Measurements from ENCODE around the gene ZNF41. TPM values are rescaled to one million over a fixed set of nuclear protein-coding genes. Genes with fewer than 3 reads are reported as not detected.

ZNF41 gene
- total and polyA plus RNA-seq, 2 donors (not counting 3 experiments of a cell fraction or from before 2014, with no cell fraction given): 2.9 to 7.5 TPM

DNA sequence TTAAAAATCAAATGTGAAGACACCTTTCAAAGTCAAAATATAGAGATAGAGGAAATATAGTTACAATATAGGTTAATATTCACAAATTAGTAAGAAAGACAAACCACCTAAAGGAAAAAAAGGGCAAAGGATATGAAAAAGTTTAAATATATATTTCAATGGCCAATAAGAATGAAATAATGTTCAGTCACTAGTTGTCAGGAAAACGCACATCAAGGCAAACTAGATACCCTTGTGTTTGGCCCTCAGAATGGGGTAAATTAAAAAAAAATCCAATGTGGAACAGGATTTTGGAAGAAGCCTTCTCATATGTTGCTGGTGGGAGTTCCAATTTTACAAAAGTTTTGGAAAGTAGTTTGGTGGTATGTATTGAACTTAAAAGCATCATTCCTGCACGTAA, 2.4 kb downstream of the ZNF41 start:
- Histone ChIP-seq H3K79me2 (ENCODE audit: control insufficient read depth, insufficient read depth, low read length) (peaks cover 30% of the 10 kb centered on the region), H3K9me1 (replicated peaks; ENCODE audit: control insufficient read depth, extremely low read depth, insufficient read depth, low read length) (no peaks in the 10 kb centered on the region), H3K4me3 (replicated peaks in 1 of 3; ENCODE audit: insufficient read depth in 1 of 3, low read depth in 1 of 3, low read length in 3 of 3) (no peak overlapping the region), H3K4me2 (ENCODE audit: insufficient read depth, low read length) (no peak overlapping the region), H4K20me1 (replicated peaks; ENCODE audit: control insufficient read depth, extremely low read depth, insufficient read depth, low read length) (no peaks in the 10 kb centered on the region), H3K9ac (replicated peaks; ENCODE audit: extremely low read depth, insufficient read depth, low read length) (no peak overlapping the region), H2AFZ (ENCODE audit: low read depth, low read length) (no peak overlapping the region), H3K27me3 (ENCODE audit: control insufficient read depth in 2 of 2, insufficient read depth in 2 of 2, low read length in 2 of 2) (no peaks in the 10 kb centered on the region), H3K9me3 (replicated peaks; ENCODE audit: control insufficient read depth, insufficient read depth, low read length) (no peaks in the 10 kb centered on the region), H3K4me1 (ENCODE audit: control insufficient read depth, extremely low read depth, insufficient read depth, low read length) (peaks cover 9% of the 10 kb centered on the region), H3K27ac (ENCODE audit: insufficient read depth, low read depth, low read length) (no peak overlapping the region), H3K36me3 (ENCODE audit: control insufficient read depth in 2 of 2, extremely low read depth in 1 of 2, insufficient read depth in 2 of 2, low read length in 2 of 2) (no peaks in the 10 kb centered on the region)
- intact Hi-C loops (cut with micrococcal nuclease): loop anchor here (5.0 kb wide), 2 partner anchors 42 to 263 kb away; partner anchors contain the start of gene CDK16
- dilution Hi-C loops (cut with MboI; ENCODE audit: extremely low pct_ligation_motif_present, low sequenced_read_pairs): no loop called here
- no peak for FAIRE-seq
- ChIA-PET CTCF (no interaction called here), POLR2A (no interaction called here)
- BruUV-seq (replicated peaks): no TSS peak
- TF ChIP-seq GATA2 (IDR thresholded peaks at IDR 0.05; ENCODE audit: insufficient read depth, insufficient read length, low read depth, low read length) (no peak), MYC (IDR thresholded peaks at IDR 0.05; ENCODE audit: low read depth, low read length) (no peak), JUN (IDR thresholded peaks at IDR 0.05; ENCODE audit: borderline replicate concordance, insufficient read depth, insufficient read length, low read depth) (no peak), POLR2AphosphoS5 (IDR thresholded peaks at IDR 0.05; ENCODE audit: insufficient read depth, low read depth, low read length) (no peak), FOS (IDR thresholded peaks at IDR 0.05; ENCODE audit: borderline replicate concordance, insufficient read depth, low read length) (no peak), POLR2A (IDR thresholded peaks at IDR 0.05; ENCODE audit: low read depth, low read length) (no peak), CTCF (IDR thresholded peaks at IDR 0.05; ENCODE audit: extremely low read depth in 1 of 2, insufficient read depth in 1 of 2, low read depth in 1 of 2, low read length in 2 of 2) (no peak), MAX (IDR thresholded peaks at IDR 0.05; ENCODE audit: insufficient read depth, insufficient read length) (no peak), EZH2 (IDR thresholded peaks at IDR 0.05; ENCODE audit: borderline replicate concordance, low read depth, low read length, severe bottlenecking) (no peak)
- no peak for DNase-seq (ENCODE audit: low read depth, low spot score)
